ENCODE results near the gene NOL9.

Gene NOL9

GRCh38 chr1:6501279-6501813 is 53.0 kb downstream of the NOL9 start:
- Histone ChIP-seq H3K36me3 (ENCODE audit: insufficient read depth, insufficient read length, low read length) (no peaks in the 10 kb centered on the region), H3K4me3 (ENCODE audit: insufficient read length, low read depth) (no peak overlapping the region), H3K9ac (ENCODE audit: insufficient read length, low read depth) (no peak overlapping the region), H3K9me3 (ENCODE audit: insufficient read depth, low read length) (no peaks in the 10 kb centered on the region), H3K27me3 (ENCODE audit: insufficient read depth, insufficient read length) (no peaks in the 10 kb centered on the region), H3K4me1 (ENCODE audit: insufficient read depth, insufficient read length) (peaks cover 10% of the 10 kb centered on the region)
- no peak for DNase-seq (ENCODE audit: low read depth, low spot score)
- TF ChIP-seq YY1 (IDR thresholded peaks at IDR 0.05; ENCODE audit: insufficient read depth, insufficient read length) (no peak), SUZ12 (IDR thresholded peaks at IDR 0.05; ENCODE audit: extremely low read depth, insufficient read depth, insufficient read length) (no peak), ZNF274 (IDR thresholded peaks at IDR 0.05; ENCODE audit: low read depth, low read length) (no peak)

GRCh38 chr1:6500544-6501278 is 53.6 kb downstream of the NOL9 start:
- TF ChIP-seq YY1 (IDR thresholded peaks at IDR 0.05; ENCODE audit: insufficient read depth, insufficient read length) = no peak
- TF ChIP-seq SUZ12 (IDR thresholded peaks at IDR 0.05; ENCODE audit: extremely low read depth, insufficient read depth, insufficient read length) = no peak
- no peak for TF ChIP-seq ZNF274 (IDR thresholded peaks at IDR 0.05; ENCODE audit: low read depth, low read length)
- Histone ChIP-seq H3K4me3 (ENCODE audit: insufficient read length, low read depth) (no peak overlapping the region), H3K9ac (ENCODE audit: insufficient read length, low read depth) (no peak overlapping the region), H3K4me1 (ENCODE audit: insufficient read depth, insufficient read length) (peaks cover 12% of the 10 kb centered on the region), H3K36me3 (ENCODE audit: insufficient read depth, insufficient read length, low read length) (no peaks in the 10 kb centered on the region), H3K9me3 (ENCODE audit: insufficient read depth, low read length) (no peaks in the 10 kb centered on the region), H3K27me3 (ENCODE audit: insufficient read depth, insufficient read length) (no peaks in the 10 kb centered on the region)
- no peak for DNase-seq (ENCODE audit: low read depth, low spot score)

DNA sequence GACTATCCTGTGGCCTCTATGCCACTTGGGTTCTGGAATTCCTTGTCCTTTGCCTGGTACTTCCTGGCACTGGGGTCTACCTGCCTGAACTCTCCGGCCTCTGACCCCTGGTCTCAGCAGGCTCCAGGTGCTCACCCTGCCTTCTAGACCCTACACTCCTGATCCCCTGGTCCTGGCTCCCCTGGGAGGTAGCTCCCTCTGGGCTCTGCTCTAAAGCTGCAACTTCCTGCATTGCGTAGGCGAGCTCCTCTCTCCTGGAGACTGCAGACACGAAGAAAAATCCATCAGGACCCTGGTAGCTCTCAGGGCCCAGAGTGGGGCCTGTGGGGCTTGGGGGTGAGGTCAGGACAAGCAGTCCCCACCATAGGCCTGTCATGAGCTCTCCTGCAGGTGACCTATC is 55.0 kb downstream of the NOL9 start:
- no peaks in the 10 kb centered on the region for H3K36me3 ChIP-seq (ENCODE audit: insufficient read depth, insufficient read length, low read length)
- H3K9me3 ChIP-seq (ENCODE audit: insufficient read depth, low read length) = no peaks in the 10 kb centered on the region
- H3K27me3 ChIP-seq (ENCODE audit: insufficient read depth, insufficient read length) = no peaks in the 10 kb centered on the region
- no peak for TF ChIP-seq ZNF274 (IDR thresholded peaks at IDR 0.05; ENCODE audit: low read depth, low read length)
- TF ChIP-seq SUZ12 (IDR thresholded peaks at IDR 0.05; ENCODE audit: extremely low read depth, insufficient read depth, insufficient read length) = no peak
- no peak for TF ChIP-seq YY1 (IDR thresholded peaks at IDR 0.05; ENCODE audit: insufficient read depth, insufficient read length)
- no peak for DNase-seq (ENCODE audit: low read depth, low spot score)
- H3K4me3 ChIP-seq (ENCODE audit: insufficient read length, low read depth) = no peak overlapping the region
- H3K4me1 ChIP-seq (ENCODE audit: insufficient read depth, insufficient read length) = peaks cover 15% of the 10 kb centered on the region
- peak overlapping the region; percentile 56 for H3K9ac ChIP-seq (ENCODE audit: insufficient read length, low read depth)

- H3K36me3 ChIP-seq (ENCODE audit: insufficient read depth, insufficient read length, low read length) = no peaks in the 10 kb centered on the region
- peak overlapping the region; percentile 64 for H3K9ac ChIP-seq (ENCODE audit: insufficient read length, low read depth)
- no peak for DNase-seq (ENCODE audit: low read depth, low spot score)
- H3K4me3 ChIP-seq (ENCODE audit: insufficient read length, low read depth) = no peak overlapping the region
- H3K4me1 ChIP-seq (ENCODE audit: insufficient read depth, insufficient read length) = peaks cover 15% of the 10 kb centered on the region
- no peaks in the 10 kb centered on the region for H3K27me3 ChIP-seq (ENCODE audit: insufficient read depth, insufficient read length)
- no peak for TF ChIP-seq SUZ12 (IDR thresholded peaks at IDR 0.05; ENCODE audit: extremely low read depth, insufficient read depth, insufficient read length)
- no peak for TF ChIP-seq ZNF274 (IDR thresholded peaks at IDR 0.05; ENCODE audit: low read depth, low read length)
- no peak for TF ChIP-seq YY1 (IDR thresholded peaks at IDR 0.05; ENCODE audit: insufficient read depth, insufficient read length)
- H3K9me3 ChIP-seq (ENCODE audit: insufficient read depth, low read length) = no peaks in the 10 kb centered on the region
Measured at GRCh38 chr1:6498576-6499111, 55.7 kb downstream of the NOL9 start.

DNA sequence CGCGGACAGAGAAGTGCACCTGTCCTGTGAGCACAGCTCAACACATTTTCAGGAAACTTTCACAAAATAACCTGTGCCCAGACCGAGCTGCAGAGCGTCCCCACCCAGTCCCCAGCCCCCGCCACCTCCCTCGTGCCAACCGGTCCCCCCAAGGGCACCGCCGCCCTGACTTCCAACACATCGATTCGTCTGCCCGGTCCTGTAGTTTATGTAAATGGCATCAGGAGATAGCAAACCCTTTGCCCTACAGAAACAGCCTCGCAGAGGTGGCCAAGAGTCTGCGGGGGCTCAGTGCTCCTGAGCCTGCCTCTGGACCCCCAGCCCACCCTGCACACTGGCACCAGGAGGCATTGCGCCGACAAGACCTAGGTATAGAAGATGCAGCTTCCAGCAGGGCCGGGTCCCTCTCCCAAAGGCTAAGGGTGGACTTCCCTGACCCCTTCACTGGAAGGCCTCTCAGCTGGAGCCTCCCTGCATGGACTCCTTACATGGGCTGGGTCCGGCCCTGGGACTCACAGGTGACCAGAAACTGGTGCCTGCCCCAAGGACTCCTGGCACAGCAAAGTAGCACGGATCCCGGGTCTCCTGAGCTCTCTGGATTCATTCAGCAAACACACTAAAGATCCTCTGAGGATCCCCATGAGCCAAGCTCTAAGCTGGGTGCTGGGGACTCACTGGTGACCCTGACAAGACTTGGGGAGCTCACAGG is 56.3 kb downstream of the NOL9 start:
- H3K27me3 ChIP-seq (ENCODE audit: insufficient read depth, insufficient read length) = no peaks in the 10 kb centered on the region
- peak overlapping the region; percentile 61 for H3K9ac ChIP-seq (ENCODE audit: insufficient read length, low read depth)
- no peaks in the 10 kb centered on the region for H3K36me3 ChIP-seq (ENCODE audit: insufficient read depth, insufficient read length, low read length)
- H3K4me1 ChIP-seq (ENCODE audit: insufficient read depth, insufficient read length) = peaks cover 15% of the 10 kb centered on the region
- H3K9me3 ChIP-seq (ENCODE audit: insufficient read depth, low read length) = no peaks in the 10 kb centered on the region
- no peak for DNase-seq (ENCODE audit: low read depth, low spot score)
- no peak for TF ChIP-seq ZNF274 (IDR thresholded peaks at IDR 0.05; ENCODE audit: low read depth, low read length)
- peak overlapping the region; percentile 49 for H3K4me3 ChIP-seq (ENCODE audit: insufficient read length, low read depth)

- Histone ChIP-seq H3K9me3 (ENCODE audit: insufficient read depth, low read length) (no peaks in the 10 kb centered on the region), H3K9ac (ENCODE audit: insufficient read length, low read depth) (peak overlapping the region; percentile 81), H3K36me3 (ENCODE audit: insufficient read depth, insufficient read length, low read length) (no peaks in the 10 kb centered on the region), H3K27me3 (ENCODE audit: insufficient read depth, insufficient read length) (no peaks in the 10 kb centered on the region), H3K4me1 (ENCODE audit: insufficient read depth, insufficient read length) (peaks cover 17% of the 10 kb centered on the region), H3K4me3 (ENCODE audit: insufficient read length, low read depth) (peak overlapping the region; percentile 55)
- no peak for DNase-seq (ENCODE audit: low read depth, low spot score)
- TF ChIP-seq ZNF274 (IDR thresholded peaks at IDR 0.05; ENCODE audit: low read depth, low read length) (no peak), SUZ12 (IDR thresholded peaks at IDR 0.05; ENCODE audit: extremely low read depth, insufficient read depth, insufficient read length) (no peak), YY1 (IDR thresholded peaks at IDR 0.05; ENCODE audit: insufficient read depth, insufficient read length) (no peak)
Measured at GRCh38 chr1:6497215-6497866, 57.0 kb downstream of the NOL9 start.

- no peak for TF ChIP-seq YY1 (IDR thresholded peaks at IDR 0.05; ENCODE audit: insufficient read depth, insufficient read length)
- TF ChIP-seq ZNF274 (IDR thresholded peaks at IDR 0.05; ENCODE audit: low read depth, low read length) = no peak
- no peak for TF ChIP-seq SUZ12 (IDR thresholded peaks at IDR 0.05; ENCODE audit: extremely low read depth, insufficient read depth, insufficient read length)
- Histone ChIP-seq H3K4me1 (ENCODE audit: insufficient read depth, insufficient read length) (peaks cover 22% of the 10 kb centered on the region), H3K9me3 (ENCODE audit: insufficient read depth, low read length) (no peaks in the 10 kb centered on the region), H3K4me3 (ENCODE audit: insufficient read length, low read depth) (peak overlapping the region; percentile 55), H3K27me3 (ENCODE audit: insufficient read depth, insufficient read length) (no peaks in the 10 kb centered on the region), H3K9ac (ENCODE audit: insufficient read length, low read depth) (peak overlapping the region; percentile 81), H3K36me3 (ENCODE audit: insufficient read depth, insufficient read length, low read length) (no peaks in the 10 kb centered on the region)
- no peak for DNase-seq (ENCODE audit: low read depth, low spot score)
Measured at GRCh38 chr1:6496890-6497214, 57.5 kb downstream of the NOL9 start.
